Lower leg skin (tissue), 3 donors: ENCODE results near the gene GDPD5.

ENCODE experiments used
- POLR2A ChIP-seq, 2 donors: fragments of 450-650 bp; IDR thresholded peaks; one replicate each; pipeline ENCODE4 v1.6.1; 2016 to 2017; ENCODE audit warnings: antibody characterized with exemption in 2 of 2, mild to moderate bottlenecking in 1 of 2, moderate library complexity in 1 of 2
- TF ChIP-seq, protein P1 (sequence below), 3 donors: fragments of 450-650 bp; IDR thresholded peaks; one replicate each; pipeline ENCODE4 v1.5.1; 2016; ENCODE audit warnings: antibody characterized with exemption in 3 of 3, mild to moderate bottlenecking in 3 of 3, moderate library complexity in 2 of 3

DNA sequence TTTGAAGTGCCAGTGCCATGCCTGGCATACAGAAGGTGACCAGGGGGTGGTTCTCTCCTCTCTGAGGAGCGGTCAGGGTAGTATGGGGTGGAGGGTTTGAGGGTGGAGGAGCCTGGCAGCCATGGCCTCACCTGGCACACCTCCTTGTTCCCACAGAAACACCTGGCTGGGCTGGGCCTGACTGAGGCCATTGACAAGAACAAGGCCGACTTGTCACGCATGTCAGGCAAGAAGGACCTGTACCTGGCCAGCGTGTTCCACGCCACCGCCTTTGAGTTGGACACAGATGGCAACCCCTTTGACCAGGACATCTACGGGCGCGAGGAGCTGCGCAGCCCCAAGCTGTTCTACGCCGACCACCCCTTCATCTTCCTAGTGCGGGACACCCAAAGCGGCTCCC, 45.9 kb upstream of the GDPD5 start:
- TF ChIP-seq, protein P1, sequence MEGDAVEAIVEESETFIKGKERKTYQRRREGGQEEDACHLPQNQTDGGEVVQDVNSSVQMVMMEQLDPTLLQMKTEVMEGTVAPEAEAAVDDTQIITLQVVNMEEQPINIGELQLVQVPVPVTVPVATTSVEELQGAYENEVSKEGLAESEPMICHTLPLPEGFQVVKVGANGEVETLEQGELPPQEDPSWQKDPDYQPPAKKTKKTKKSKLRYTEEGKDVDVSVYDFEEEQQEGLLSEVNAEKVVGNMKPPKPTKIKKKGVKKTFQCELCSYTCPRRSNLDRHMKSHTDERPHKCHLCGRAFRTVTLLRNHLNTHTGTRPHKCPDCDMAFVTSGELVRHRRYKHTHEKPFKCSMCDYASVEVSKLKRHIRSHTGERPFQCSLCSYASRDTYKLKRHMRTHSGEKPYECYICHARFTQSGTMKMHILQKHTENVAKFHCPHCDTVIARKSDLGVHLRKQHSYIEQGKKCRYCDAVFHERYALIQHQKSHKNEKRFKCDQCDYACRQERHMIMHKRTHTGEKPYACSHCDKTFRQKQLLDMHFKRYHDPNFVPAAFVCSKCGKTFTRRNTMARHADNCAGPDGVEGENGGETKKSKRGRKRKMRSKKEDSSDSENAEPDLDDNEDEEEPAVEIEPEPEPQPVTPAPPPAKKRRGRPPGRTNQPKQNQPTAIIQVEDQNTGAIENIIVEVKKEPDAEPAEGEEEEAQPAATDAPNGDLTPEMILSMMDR (IDR thresholded peaks at IDR 0.05) = no peak
- no peak for TF ChIP-seq POLR2A (IDR thresholded peaks at IDR 0.05)
